HG02870 (cell line): Measurements from ENCODE around the gene STYXL1.
"Not testable (repeated sequence)": the region's sequence is repeated elsewhere in the genome, so short reads cannot be mapped to it uniquely, and the experiment has no call there.

ENCODE experiments used
- ATAC-seq: cut with Tn5 transposase; IDR thresholded peaks from one replicate; pipeline ENCODE4 v1.9.1; 2021; ENCODE audit warnings: mild to moderate bottlenecking, moderate library complexity; ENCODE audit not compliant: unreplicated experiment

STYXL1 gene, protein sequence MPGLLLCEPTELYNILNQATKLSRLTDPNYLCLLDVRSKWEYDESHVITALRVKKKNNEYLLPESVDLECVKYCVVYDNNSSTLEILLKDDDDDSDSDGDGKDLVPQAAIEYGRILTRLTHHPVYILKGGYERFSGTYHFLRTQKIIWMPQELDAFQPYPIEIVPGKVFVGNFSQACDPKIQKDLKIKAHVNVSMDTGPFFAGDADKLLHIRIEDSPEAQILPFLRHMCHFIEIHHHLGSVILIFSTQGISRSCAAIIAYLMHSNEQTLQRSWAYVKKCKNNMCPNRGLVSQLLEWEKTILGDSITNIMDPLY

DNA sequence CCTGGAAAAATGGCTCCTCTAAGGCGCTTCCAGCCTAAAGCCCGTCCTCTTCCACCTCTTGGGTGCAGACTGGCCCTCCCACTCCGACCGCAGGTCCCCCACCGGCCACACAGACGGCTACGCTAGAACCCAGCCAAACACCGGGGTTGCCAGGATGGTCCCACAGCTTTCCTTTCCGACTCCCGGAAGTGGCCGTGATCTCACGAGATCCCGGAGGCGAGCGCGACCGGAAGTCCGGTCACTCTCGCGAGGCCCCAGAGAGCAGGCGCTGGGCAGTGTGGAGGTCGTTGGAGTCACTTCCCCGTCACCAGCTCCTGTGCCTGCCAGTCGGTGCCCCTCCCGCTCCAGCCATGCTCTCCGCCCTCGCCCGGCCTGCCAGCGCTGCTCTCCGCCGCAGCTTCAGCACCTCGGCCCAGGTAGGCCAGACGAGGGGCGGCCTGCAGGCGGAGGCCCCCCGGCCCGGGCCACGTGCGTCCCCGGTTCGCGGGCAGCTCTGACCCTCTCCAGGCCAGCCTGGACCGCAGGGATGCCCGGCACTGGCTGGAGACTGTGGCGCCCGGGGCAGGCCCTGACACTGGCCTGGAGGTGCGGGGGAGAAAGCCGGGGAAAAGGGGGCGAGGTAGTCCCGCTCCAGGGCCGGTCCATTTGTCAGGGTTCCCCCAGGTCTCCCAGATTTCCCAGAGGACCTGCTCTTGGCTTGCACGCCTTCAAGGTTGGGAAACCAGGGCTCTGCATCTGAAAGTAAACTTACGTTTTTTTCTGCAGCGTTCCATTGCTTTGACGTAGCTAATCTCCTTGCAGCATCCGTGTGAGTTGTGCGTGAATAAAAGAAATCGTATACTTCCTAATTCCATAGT, at the start of gene STYXL1, which contains the start of gene MDH2:
Gene STYXL1 (minus strand): TSS at position 190 of the 857 bp plus-strand sequence. CDS start 17,477 bp downstream, outside the sequence.
Gene MDH2 (plus strand): TSS at position 296 of the 857 bp plus-strand sequence. CDS start 55 bp downstream, at position 351.
- peak; percentile 94 for ATAC-seq

DNA sequence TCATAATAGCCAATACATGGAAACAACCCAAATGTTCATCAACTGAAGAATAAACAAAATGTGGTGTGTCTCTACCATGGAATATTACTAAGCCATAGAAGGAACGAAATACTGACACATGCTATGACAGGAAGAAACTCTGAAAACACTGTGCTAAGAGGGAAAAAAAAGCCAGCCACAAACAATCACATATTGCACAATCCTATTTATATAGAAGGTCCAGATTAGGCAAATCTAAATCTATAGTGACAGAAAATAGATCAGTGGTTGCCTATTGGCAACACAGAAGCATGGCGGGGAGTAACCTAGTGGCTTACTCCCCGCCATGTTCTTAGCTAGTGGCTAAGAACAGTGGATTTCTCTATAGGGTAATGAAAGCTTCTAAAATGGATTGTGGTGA, 48.1 kb upstream of the STYXL1 start:
- no peak for ATAC-seq

DNA sequence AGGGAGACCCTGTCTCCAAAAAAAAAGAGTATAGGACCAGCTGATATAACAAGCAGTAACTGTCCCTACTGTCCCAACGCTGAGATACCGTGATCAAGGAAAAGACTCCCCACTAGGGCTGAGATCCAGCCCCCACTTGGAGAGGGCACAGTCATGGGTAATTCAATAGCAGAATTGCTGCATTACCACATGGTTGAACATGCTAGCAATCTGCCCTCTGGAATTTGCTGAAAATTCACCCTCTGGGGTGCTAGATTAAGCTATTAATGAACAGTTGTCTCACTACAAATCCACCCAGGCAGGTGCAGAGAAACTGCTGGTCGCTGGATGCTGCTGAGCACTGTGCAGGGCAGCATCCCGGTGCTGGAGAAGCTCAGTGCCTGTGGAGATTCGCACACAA, 46.5 kb upstream of the STYXL1 start:
- ATAC-seq, result not testable (repeated sequence)

DNA sequence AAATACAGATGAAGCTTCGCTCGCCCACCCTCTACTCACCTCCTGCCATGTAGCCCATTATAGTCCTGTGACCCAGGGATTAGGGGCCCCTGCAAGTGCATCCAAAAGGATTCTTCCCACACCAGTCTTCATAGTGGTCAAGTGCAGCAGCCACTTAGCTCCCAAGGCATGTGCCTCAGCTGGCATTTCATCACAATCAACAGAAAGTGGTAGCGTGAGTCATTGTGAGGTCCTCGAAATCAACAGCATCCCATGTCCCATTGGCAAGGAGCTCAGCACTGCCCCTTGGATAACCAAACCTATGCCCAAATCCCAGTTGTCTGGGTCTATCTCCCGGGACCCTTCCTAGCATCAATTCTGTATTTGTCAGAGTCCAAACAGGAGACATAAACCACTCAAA, 45.7 kb upstream of the STYXL1 start:
- ATAC-seq, result not testable (repeated sequence)

DNA sequence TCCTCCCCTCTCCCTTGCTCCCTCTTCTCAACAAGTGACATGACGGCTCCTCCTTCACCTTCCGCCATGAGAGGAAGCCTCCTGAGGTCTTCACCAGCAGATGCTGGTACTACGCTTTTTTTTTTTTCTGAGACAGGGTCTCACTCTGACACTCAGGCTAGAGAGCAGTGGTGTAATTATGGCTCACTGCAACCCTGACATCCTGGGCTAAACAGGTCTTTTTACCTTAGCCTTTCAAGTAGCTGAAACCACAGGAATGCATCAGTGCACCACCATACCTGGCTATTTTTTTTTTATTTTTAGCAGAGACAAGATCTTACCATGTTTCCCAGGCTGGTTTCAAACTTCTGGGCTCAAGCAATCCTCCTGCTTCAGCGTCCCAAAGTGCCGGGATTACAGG, 43.7 kb upstream of the STYXL1 start:
- no peak for ATAC-seq

DNA sequence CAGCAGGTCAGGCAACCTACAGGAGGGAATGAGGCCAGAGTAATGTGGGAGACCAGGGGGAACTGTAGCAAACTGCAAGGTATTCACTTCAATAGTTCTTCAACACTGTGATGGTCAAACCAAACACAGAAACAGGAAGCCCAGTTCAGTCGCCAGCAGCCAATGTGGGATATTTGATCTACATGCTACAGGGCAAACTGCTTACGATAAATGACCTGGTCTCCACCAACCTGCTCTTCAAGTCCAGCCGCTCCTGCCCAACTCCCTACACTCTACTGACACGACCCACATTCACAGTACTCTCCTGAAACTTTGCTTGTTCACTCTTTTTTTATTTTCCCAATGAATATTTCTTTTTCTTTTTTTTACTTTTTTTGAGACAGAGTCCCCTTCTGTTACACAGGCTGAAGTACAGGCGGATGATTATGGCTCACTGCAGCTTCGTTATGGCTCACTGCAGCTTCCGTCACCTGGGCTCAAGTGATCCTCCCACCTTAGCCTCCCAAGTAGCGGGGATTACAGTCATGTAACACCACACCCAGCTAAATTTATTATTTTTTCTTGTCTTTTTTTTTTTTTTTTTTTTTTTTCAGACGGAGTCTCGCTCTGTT, 42.2 kb upstream of the STYXL1 start:
- no peak for ATAC-seq

DNA sequence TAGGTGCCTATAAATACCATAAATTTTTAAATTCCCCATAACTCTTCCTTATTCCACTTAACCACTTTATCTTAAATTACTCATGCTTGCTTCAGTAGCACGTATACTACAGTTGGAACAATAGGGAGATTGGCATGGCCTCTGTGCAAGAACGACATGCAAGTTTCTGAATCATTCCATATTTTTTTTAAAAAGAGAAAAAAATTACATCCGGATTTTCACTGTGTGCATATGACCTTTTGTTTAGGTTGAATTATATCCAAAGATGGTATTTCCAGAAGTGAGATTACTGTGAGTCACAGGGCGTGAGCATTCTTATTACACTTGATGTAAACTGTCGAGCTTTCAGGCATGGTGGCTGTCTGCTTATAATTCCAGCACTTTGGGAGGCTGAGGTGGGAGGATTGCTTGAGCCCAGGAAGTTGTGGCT, 39.6 kb upstream of the STYXL1 start:
- not testable (repeated sequence) for ATAC-seq

DNA sequence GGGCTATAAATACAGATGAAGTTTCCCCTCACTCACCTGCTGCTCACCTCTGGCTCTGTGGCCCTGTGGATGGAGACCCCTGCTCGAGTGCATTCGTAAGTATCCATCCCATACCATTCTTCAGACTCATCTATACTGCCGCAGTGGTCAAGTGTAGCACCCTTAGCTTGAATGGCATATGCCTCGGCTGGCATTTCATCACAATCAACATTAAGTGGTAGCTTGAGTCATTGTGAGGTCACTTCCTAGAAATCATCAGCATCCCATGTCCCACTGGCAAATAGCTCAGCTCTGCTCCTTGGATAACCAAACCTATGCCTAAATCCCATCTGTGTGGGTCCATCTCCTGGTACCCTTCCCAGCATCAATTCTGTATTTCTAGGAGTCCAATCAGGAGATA, 38.3 kb upstream of the STYXL1 start:
- ATAC-seq, result no peak

DNA sequence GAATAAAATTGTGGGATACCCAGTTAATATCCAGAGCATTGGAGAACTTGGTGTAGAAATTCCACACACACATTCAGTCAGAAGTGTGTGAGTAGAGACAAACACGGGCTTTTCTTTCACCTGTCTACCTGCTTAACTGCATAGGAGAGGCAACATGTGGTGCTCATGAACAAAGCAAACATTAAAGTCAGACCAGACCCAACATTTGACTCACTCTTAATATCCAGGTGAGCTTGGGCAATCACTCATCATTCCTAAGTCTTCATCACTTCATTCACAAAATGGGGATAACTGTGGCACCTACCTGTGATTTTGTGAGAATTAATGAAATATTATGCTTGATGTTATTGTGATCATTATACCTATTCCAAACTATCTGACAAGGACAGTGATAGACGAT, 36.3 kb upstream of the STYXL1 start:
- ATAC-seq, result not testable (repeated sequence)

DNA sequence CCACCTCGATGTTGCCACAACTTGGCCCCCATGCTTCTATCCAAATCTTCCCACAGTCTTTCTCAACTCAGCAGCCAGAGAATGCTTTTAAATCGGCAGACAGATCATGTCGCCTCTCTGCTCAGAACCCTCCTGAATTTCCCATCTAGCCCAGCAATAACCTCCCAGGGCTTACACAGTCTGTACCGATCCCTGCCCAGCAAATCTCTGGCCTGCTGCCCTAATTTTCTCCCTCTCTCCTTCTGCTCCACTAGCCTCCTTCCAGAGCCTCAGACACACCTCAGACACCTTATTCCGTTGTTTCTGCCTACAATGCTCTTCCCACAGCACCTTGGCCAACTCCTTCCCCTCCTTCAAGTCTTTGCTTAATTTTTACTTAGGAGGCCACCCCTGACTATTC, 32.4 kb upstream of the STYXL1 start:
- no peak for ATAC-seq

DNA sequence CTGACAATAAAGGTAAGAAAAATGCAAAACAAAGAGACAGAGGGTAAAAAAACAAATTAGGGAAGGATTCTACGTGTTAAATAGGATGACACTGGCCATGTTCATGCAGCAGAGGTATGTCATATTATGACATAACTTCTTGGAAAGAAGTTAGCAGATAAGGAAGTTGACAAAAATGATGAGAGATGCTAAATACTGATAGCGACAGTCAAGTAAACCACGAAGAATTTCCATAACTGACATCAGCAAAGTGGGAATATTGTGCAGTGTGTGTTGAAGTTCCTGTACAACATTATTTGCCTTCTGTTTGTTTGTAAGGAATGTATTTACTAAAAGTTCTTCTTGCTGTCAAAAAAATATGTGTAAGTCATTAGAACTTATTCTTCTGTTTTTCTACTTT, 29.6 kb upstream of the STYXL1 start:
- ATAC-seq, result no peak

DNA sequence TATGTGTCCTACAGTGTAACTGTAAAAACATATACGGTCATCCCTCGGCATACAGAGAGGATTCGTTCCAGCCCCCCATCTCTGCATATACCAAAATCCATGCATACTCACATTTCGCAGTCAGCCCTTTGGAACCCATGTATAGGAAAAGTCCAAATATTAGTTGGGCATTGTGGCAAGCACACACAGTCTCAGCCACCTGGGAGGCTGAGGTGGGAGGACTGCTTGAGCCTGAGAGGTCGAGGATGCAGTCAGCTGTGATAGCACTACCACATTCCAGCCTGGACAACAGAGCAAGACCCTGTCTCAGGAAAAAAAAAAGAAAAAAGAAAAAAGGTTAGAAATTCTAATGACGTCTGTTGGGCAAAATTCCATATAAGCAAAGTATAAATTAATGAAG, 29.2 kb upstream of the STYXL1 start:
- ATAC-seq, result no peak

DNA sequence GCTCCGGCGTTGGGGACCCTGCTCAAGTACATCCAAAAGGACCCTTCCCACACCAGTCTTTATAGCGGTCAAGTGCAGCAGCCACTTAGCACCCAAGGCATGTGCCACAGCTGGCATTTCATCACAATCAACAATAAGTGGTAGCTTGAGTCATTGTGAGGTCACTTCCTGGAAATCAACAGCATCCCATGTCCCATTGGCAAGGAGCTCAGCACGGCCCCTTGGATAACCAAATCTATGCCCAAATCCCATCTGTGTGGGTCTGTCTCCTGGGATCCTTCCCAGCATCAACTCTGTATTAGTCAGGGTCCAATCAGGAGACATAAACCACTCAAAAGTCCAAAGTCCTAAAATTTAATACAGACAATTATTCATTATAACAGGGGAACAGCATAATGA, 27.2 kb upstream of the STYXL1 start:
- ATAC-seq, result no peak

DNA sequence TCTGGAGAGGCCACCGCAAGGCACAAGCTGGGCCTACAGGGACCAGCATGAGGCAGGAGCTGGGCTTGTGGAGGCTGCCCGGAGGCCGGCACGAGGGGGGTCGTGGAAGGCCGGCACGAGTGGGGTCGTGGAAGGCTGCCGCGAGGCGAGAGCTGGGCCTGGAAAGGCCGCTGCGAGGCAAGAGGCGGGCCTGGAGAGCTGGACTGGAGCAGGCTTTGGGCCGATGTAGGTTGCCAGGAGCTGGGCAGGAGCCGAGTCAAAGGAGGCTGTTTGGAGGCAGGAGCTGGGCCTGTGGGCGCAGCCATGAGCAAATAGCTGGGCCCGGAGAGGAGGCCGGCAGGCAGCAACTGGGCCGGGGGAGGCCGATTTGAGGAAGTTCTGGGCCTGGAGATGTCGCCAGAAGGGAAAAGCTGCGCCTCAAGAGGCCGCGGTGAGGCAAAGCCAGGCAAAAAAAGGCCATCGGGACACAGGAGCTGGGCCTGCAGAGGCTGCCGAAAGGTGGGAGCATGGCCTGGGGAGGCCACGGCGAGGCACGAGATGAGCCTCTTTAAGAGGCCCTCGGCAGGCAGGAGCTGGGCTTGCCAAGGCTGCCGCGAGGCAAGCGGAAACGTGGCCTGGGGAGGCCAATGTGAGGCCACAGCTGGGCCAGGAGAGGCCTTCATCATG, 26.6 kb upstream of the STYXL1 start:
- no peak for ATAC-seq

DNA sequence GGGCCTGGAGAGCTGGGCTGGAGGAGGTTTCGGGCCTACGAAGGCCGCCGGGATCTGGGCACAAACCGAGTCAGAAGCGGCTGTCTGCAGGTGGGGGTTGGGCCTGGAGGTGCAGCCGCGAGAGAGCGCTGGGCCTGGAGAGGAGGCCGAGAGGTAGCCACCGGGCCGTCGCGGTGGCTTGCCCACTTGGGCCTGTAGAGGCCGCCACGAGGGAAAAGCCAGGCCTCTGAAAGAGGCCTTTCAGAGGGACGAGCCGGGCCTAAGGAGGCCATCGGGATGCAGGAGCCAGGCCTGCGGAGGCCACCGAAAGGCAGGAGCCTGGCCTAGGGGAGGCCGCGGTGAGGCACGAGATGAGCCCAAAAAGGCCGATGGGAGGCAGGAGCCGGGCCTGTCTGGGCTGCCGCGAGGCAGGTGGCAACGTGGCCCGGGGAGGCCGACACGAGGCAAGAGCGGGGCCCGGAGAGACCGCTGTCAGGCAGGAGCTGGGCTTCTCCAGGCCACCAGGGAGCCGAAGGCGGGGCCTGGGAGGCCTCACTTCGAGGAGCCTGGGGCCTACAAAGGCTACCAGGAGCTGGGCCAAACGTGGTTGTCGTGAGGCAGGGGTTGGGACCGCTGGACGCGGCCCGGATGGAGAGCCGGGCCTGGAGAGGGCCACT, 25.7 kb upstream of the STYXL1 start:
- no peak for ATAC-seq

DNA sequence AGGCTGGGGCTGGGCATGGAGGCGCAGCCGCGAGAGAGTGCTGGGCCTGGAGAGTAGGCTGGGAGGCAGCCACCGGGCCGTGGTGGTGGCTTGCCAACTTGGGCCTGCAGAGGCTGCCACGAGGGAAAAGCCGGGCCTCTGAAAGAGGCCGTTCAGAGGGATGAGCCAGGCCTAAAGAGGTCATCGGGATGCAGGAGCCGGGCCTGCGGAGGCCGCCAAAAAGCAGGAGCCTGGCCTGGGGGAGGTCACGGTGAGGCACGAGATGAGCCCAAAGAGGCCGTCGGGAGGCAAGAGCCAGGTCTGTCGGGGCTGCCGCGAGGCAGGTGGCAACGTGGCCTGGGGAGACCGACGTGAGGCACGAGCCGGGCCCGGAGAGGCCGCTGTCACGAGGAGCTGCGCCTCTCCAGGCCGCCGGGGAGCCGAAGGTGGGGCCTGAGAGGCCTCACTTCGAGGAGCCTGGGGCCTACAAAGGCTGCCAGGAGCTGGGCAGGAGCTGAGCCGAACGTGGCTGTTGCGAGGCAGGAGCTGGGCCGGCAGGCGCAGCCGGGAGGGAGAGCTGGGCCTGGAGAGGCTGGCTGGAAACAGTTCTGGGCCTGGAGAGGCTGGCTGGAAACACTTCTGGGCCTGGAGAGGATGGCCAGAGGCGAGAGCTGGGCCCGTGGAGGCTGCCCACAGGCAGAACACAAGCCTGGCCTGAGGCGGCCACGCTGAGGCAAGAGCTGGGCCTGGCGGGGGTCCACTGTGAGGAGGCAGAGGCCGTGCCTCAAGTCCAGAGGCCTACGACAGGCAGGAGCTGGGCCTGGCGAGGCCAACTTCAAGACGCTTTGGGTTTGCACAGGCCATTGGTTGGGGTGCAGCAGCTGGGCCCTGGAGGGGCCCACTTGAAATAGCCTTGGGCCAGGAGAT, 24.7 kb upstream of the STYXL1 start:
- ATAC-seq, result no peak

DNA sequence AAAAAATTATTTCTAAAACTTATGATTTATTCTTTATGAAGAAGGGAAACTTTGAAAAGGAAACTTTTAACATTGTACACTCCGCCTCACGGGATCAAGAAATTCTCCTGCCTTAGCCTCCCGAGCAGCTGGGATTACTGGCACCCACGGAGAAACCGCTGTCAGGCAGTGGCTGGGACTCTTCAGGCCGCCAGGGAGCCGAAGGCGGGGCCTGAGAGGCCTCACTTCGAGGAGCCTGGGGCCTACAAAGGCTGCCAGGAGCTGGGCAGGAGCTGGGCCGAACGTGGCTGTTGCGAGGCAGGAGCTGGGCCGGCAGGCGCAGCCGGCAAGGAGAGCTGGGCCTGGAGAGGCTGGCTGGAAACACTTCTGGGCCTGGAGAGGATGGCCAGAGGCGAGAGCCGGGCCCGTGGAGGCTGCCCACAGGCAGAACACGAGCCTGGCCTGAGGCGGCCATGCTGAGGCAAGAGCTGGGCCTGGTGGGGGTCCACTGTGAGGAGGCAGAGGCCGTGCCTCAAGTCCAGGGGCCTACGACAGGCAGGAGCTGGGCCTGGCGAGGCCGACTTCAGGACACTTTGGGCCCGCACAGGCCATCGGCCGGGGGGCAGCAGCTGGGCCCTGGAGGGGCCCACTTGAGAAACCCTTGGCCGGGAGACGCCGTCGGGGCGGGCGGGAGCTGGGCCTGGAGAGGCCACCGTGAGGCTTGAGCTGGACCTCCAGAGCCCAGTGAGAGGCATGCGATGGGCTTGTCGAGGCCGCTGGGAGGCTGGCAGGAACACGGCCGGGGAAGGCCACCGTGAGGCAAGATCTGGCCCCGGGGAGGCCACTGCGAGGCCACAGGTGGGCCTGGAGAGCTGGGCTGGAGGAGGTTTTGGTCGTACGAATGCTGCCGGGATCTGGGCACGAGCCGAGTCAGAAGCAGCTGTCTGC, 23.8 kb upstream of the STYXL1 start:
- ATAC-seq, result no peak

DNA sequence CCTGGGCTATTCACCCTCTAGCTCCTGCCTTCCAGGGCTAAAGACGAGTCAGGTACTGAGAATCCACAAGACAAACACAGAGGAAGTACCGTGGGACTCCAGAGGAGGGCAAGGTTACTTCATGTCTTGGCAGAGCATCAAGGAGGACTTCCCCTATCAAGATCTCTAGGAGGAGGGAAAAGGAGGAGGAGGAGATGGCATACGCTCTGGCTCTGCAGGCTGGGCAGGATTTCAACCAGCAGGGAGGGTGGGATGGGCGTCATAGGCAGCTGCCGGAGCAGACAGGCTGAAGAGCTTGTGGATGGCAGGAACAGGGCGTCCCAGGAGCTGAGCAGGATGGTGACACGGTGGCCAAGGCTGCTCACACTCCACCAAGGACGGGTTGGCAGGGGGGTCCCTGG, 21.4 kb upstream of the STYXL1 start:
- no peak for ATAC-seq
